T-cell (primary cell): Measurements from ENCODE around the gene USO1. TPM values are rescaled to one million over a fixed set of nuclear protein-coding genes. Genes with fewer than 3 reads are reported as not detected.
"Not testable (repeated sequence)": the region's sequence is repeated elsewhere in the genome, so short reads cannot be mapped to it uniquely, and the experiment has no call there.

Source experiments
- ATAC-seq, 4 experiments: fragments of 200-7000 bp in 3 of 4; fragments of 150-1000 bp in 1 of 4; cut with Tn5 transposase; replicated peaks in 1 of 4; 1 replicate in 3 of 4; 2 replicates in 1 of 4; pipeline ENCODE4 v1.10.0; 2021; ENCODE audit warnings: moderate library complexity in 3 of 4, mild to moderate bottlenecking in 2 of 4, moderate number of reproducible peaks in 1 of 4
- CTCF ChIA-PET, 2 donors: fragments of 300-600 bp; sonication (Branson Sonifier 250); formaldehyde crosslinking; loops; one replicate each; lab custom pipeline; 2022; ENCODE audit warnings: antibody characterized with exemption in 2 of 2; lab: Charles Lee
- POLR2A ChIA-PET, 2 donors: fragments of 300-600 bp; sonication (Branson Sonifier 250); formaldehyde crosslinking; loops; one replicate each; lab custom pipeline; 2022; ENCODE audit warnings: antibody characterized with exemption in 2 of 2; lab: Charles Lee
- DNase-seq, 35 experiments: peaks; one replicate each; pipeline versions ENCODE4 v3.0.0 to v3.0.0-alpha.2; 2013 to 2023
- H3K27ac ChIP-seq: one replicate; pipeline ENCODE4 v1.5.1; 2013; ENCODE audit warnings: low read length
- H3K27me3 ChIP-seq, 2 experiments: replicated peaks in 1 of 2; 1 replicate in 1 of 2; 2 replicates in 1 of 2; pipeline versions ENCODE4 v1.6.1 to v1.7.0; 2013; ENCODE audit warnings: low read length in 1 of 2, mixed read lengths in 1 of 2; ENCODE audit not compliant: control insufficient read depth in 2 of 2, insufficient read depth in 2 of 2; ENCODE audit errors: extremely low read depth in 1 of 2
- H3K36me3 ChIP-seq, 2 donors: 1 replicate in 1 of 2; 2 replicates in 1 of 2; pipeline versions ENCODE4 v1.6.1 to v1.7.0; 2013; ENCODE audit warnings: low read length in 1 of 2; ENCODE audit not compliant: control insufficient read depth in 2 of 2, insufficient read depth in 1 of 2; ENCODE audit errors: extremely low read depth in 1 of 2
- H3K4me1 ChIP-seq, 2 experiments: 1 replicate in 1 of 2; 2 replicates in 1 of 2; pipeline versions ENCODE4 v1.6.1 to v1.7.0; 2013; ENCODE audit warnings: low read length in 2 of 2, mixed read lengths in 1 of 2; ENCODE audit not compliant: insufficient read depth in 2 of 2, control insufficient read depth in 1 of 2; ENCODE audit errors: extremely low read depth in 1 of 2
- H3K4me3 ChIP-seq, 2 donors: 1 replicate in 1 of 2; 2 replicates in 1 of 2; pipeline versions ENCODE4 v1.5.1 to v1.7.0; 2013; ENCODE audit warnings: mild to moderate bottlenecking in 2 of 2, low read length in 1 of 2, moderate library complexity in 1 of 2; ENCODE audit not compliant: control insufficient read depth in 1 of 2; ENCODE audit errors: extremely low read depth in 1 of 2
- H3K9me3 ChIP-seq: 2 replicates; pipeline ENCODE4 v1.7.0; 2013
- H3K27ac Mint-ChIP-seq, 2 donors: one replicate each; pipeline ENCODE4 v1.8.0; 2020 to 2021; ENCODE audit warnings: mild to moderate bottlenecking in 2 of 2, mixed read lengths in 2 of 2
- H3K27me3 Mint-ChIP-seq, 2 donors: one replicate each; pipeline ENCODE4 v1.8.0; 2021 to 2022; ENCODE audit warnings: mixed read lengths in 2 of 2
- H3K36me3 Mint-ChIP-seq: one replicate; pipeline ENCODE4 v1.8.0; 2021; ENCODE audit warnings: mixed read lengths
- H3K4me1 Mint-ChIP-seq, 3 donors: one replicate each; pipeline ENCODE4 v1.8.0; 2020 to 2022; ENCODE audit warnings: mixed read lengths in 3 of 3, mild to moderate bottlenecking in 1 of 3
- H3K4me3 Mint-ChIP-seq, 3 donors: one replicate each; pipeline ENCODE4 v1.8.0; 2020 to 2022; ENCODE audit warnings: mild to moderate bottlenecking in 3 of 3, mixed read lengths in 3 of 3, moderate library complexity in 3 of 3
- H3K9me3 Mint-ChIP-seq, 3 donors: one replicate each; pipeline ENCODE4 v1.8.0; 2020 to 2022; ENCODE audit warnings: mixed read lengths in 3 of 3
- WGBS: methylation state at CpG from one replicate; pipeline ENCODE4 v1.1.5; 2013; ENCODE audit warnings: missing lambda C conversion rate; ENCODE audit not compliant: insufficient coverage; 5-methylcytosine and 5-hydroxymethylcytosine counted together
- total RNA-seq, 35 experiments: library from RNA in 6 of 35; stranded (reverse) in 6 of 35; fragments of 120-200 nt in 1 of 35; gene quantifications; one replicate each; pipeline versions ENCODE4 v1.2.1 to v1.2.4 and lab custom pipeline; 2013 to 2026

USO1 gene
- total RNA-seq, 5 donors from 2014 or later (not counting 1 experiment from before 2014, with no cell fraction given): 24.9 to 40.5 (median 34.6) TPM

DNA sequence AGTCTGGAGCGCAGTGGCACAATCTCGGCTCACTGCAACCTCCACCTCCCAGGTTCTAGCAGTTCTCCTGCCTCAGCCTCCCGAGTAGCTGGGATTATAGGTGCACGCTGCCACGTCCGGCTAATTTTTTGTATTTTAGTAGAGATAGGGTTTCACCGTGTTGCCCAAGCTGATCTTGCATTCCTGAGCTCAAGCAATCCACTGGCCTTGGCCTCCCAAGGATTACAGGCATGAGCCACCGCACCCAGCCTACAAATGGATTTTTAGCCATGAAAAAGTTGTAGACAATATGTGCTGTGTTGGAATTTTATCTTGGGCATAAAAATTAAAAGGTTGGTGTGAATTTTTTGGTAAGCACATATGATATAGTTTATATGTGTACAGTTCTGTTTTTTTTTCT, 81.7 kb downstream of the USO1 start:
- ATAC-seq: not testable (repeated sequence)
- 90% methylated on average over 6 of the region's 8 CpGs for WGBS
- CTCF ChIA-PET: interaction anchor here (0.6 to 0.7 kb wide), 2 partner anchors 17 to 858 kb away, joined by 3 to 4 read pairs; no protein-coding TSS in a partner anchor

DNA sequence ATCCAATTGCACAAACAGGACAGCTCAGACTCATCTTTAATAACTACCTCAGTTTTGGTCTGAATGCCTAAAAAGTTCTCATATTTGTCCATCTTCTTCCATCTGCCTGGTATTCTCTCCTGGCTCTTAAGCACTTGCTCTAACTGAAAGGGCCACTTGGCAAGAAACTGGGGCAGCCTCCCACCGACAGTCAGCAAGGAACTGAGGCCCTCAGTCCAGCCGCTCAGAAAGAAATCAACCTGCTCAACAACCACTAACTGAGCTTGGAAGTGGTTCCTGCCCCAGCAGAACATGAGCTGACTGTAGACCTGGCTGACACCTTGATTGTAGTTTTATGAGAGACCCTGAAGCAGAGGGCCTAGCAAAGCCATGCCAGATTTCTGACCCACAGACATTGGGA, 93.5 kb downstream of the USO1 start:
- no peaks in the 10 kb centered on the region for H3K27me3 Mint-ChIP-seq
- H3K9me3 Mint-ChIP-seq: no peaks in the 10 kb centered on the region
- no peak for DNase-seq
- Histone ChIP-seq H3K9me3 (no peaks in the 10 kb centered on the region), H3K4me1 (no peaks in the 10 kb centered on the region), H3K36me3 (peaks cover 0 to 28% of the 10 kb centered on the region in 2 donors), H3K4me3 (no peak overlapping the region), H3K27ac (no peak overlapping the region), H3K27me3 (no peaks in the 10 kb centered on the region)
- peaks cover 27% of the 10 kb centered on the region for H3K36me3 Mint-ChIP-seq
- no peaks in the 10 kb centered on the region for H3K4me1 Mint-ChIP-seq
- H3K27ac Mint-ChIP-seq: no peak overlapping the region
- no CpG with 5 or more reads among the region's 2 CpGs for WGBS
- H3K4me3 Mint-ChIP-seq: no peak overlapping the region
- no peak for ATAC-seq
- ChIA-PET POLR2A (interaction anchor here in 1 of 2 donors (0.6 to 0.7 kb wide), 2 partner anchors 9 to 36 kb away, joined by 3 to 5 read pairs; no protein-coding TSS in a partner anchor), CTCF (no interaction called here)

More for the DNA sequence above, 81.7 kb downstream of the USO1 start:
- not testable (repeated sequence) for H3K27ac ChIP-seq, H3K9me3 ChIP-seq, H3K4me3 Mint-ChIP-seq, H3K9me3 Mint-ChIP-seq, H3K27ac Mint-ChIP-seq, H3K27me3 Mint-ChIP-seq, DNase-seq, H3K27me3 ChIP-seq, H3K4me1 ChIP-seq, H3K4me1 Mint-ChIP-seq, H3K4me3 ChIP-seq
- peaks cover 37% of the 10 kb centered on the region for H3K36me3 Mint-ChIP-seq
- POLR2A ChIA-PET: interaction anchor here (0.6 kb wide), 2 partner anchors 272 to 322 kb away, joined by 4 to 6 read pairs; no protein-coding TSS in a partner anchor
- peaks cover 0 to 67% of the 10 kb centered on the region in 2 donors for H3K36me3 ChIP-seq

- no peak overlapping the region for H3K27ac ChIP-seq
- H3K9me3 Mint-ChIP-seq: no peaks in the 10 kb centered on the region
- H3K4me3 ChIP-seq: no peak overlapping the region
- ATAC-seq: no peak
- no peak overlapping the region for H3K4me3 Mint-ChIP-seq
- H3K27ac Mint-ChIP-seq: no peak overlapping the region
- peaks cover 23% of the 10 kb centered on the region for H3K36me3 Mint-ChIP-seq
- no peaks in the 10 kb centered on the region for H3K4me1 ChIP-seq
- CTCF ChIA-PET: no interaction called here
- no CpG with 5 or more reads among the region's 4 CpGs for WGBS
- POLR2A ChIA-PET: no interaction called here
- no peaks in the 10 kb centered on the region for H3K4me1 Mint-ChIP-seq
- no peak for DNase-seq
- no peaks in the 10 kb centered on the region for H3K9me3 ChIP-seq
- no peaks in the 10 kb centered on the region for H3K27me3 Mint-ChIP-seq
- no peaks in the 10 kb centered on the region for H3K27me3 ChIP-seq
- peaks cover 0 to 18% of the 10 kb centered on the region in 2 donors for H3K36me3 ChIP-seq
These were observed 94.7 kb downstream of the USO1 start for GRCh38 chr4:75819121-75819520.

DNA sequence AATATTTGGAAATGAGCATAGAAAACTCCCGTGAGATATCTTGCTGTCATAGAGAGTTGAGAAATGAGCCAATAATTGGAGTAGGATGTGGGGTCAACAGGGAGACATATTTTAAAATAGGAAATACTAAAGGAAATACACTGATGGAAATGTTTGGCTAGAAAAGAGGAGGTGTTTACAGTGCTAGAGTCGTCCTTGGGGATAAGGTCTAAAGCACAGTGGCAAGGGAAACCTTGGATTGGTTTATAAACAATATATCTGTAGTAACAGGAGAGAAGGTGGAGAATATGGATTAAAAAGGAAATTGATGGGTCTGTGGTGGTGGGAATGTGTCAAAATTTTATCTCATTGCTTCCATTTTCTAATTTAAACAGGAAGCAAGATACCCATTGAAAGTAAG, 95.8 kb downstream of the USO1 start:
- no peak overlapping the region for H3K4me3 ChIP-seq
- DNase-seq: no peak
- Mint-ChIP-seq H3K4me1 (no peaks in the 10 kb centered on the region), H3K27ac (no peak overlapping the region), H3K9me3 (no peaks in the 10 kb centered on the region), H3K36me3 (peaks cover 13% of the 10 kb centered on the region), H3K4me3 (no peak overlapping the region), H3K27me3 (no peaks in the 10 kb centered on the region)
- no peak for ATAC-seq
- H3K9me3 ChIP-seq: no peaks in the 10 kb centered on the region
- H3K27me3 ChIP-seq: no peaks in the 10 kb centered on the region
- CTCF ChIA-PET: no interaction called here
- no peaks in the 10 kb centered on the region for H3K4me1 ChIP-seq
- POLR2A ChIA-PET: no interaction called here
- H3K36me3 ChIP-seq: peaks cover 0 to 8% of the 10 kb centered on the region in 2 donors
- H3K27ac ChIP-seq: no peak overlapping the region
- 90% methylated on average over 2 of the region's 2 CpGs for WGBS

GRCh38 chr4:75820676-75821075, 96.3 kb downstream of the USO1 start:
- no peak overlapping the region for H3K27ac ChIP-seq
- H3K27me3 Mint-ChIP-seq: no peaks in the 10 kb centered on the region
- no peaks in the 10 kb centered on the region for H3K4me1 ChIP-seq
- ATAC-seq: no peak
- CTCF ChIA-PET: no interaction called here
- H3K4me1 Mint-ChIP-seq: no peaks in the 10 kb centered on the region
- H3K27ac Mint-ChIP-seq: no peak overlapping the region
- H3K36me3 ChIP-seq: peaks cover 0 to 5% of the 10 kb centered on the region in 2 donors
- POLR2A ChIA-PET: no interaction called here
- H3K9me3 ChIP-seq: no peaks in the 10 kb centered on the region
- no peak for DNase-seq
- no peak overlapping the region for H3K4me3 Mint-ChIP-seq
- peaks cover 8% of the 10 kb centered on the region for H3K36me3 Mint-ChIP-seq
- H3K4me3 ChIP-seq: no peak overlapping the region
- H3K9me3 Mint-ChIP-seq: no peaks in the 10 kb centered on the region
- WGBS: no CpG with 5 or more reads among the region's 3 CpGs
- H3K27me3 ChIP-seq: no peaks in the 10 kb centered on the region

DNA sequence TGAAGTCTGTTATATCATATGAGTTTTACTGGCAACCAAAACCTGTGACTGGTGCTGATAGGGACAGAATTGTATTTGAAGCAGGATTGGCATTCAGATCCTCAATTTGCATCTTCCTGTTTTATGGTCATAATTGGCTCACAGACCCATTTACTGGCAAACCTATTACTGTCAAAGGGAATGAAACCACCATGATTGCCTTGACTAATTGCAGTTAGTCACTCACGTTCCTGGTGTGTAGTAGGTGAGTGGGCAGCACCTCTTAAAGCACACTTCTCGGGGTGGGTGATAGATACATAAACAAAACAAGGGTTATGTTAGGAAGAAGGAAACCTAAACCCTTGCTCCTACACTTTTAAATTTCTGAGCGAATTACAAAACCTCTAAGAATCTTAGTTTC, 96.8 kb downstream of the USO1 start:
- Histone ChIP-seq H3K4me3 (no peak overlapping the region), H3K27me3 (no peaks in the 10 kb centered on the region), H3K27ac (no peak overlapping the region), H3K36me3 (peaks cover 0 to 5% of the 10 kb centered on the region in 2 donors), H3K4me1 (no peaks in the 10 kb centered on the region), H3K9me3 (no peaks in the 10 kb centered on the region)
- ChIA-PET POLR2A (no interaction called here), CTCF (no interaction called here)
- WGBS: no CpG with 5 or more reads among the region's 3 CpGs
- H3K27ac Mint-ChIP-seq: no peak overlapping the region
- H3K4me1 Mint-ChIP-seq: no peaks in the 10 kb centered on the region
- peaks cover 6% of the 10 kb centered on the region for H3K36me3 Mint-ChIP-seq
- no peak overlapping the region for H3K4me3 Mint-ChIP-seq
- ATAC-seq (no peak), DNase-seq (no peak)
- no peaks in the 10 kb centered on the region for H3K9me3 Mint-ChIP-seq
- H3K27me3 Mint-ChIP-seq: no peaks in the 10 kb centered on the region

- Histone ChIP-seq H3K4me3 (no peak overlapping the region), H3K9me3 (no peaks in the 10 kb centered on the region), H3K36me3 (no peaks in the 10 kb centered on the region), H3K27ac (no peak overlapping the region), H3K4me1 (no peaks in the 10 kb centered on the region), H3K27me3 (no peaks in the 10 kb centered on the region)
- Mint-ChIP-seq H3K4me3 (no peak overlapping the region), H3K27me3 (no peaks in the 10 kb centered on the region), H3K27ac (no peak overlapping the region), H3K9me3 (no peaks in the 10 kb centered on the region), H3K36me3 (peaks cover 4% of the 10 kb centered on the region), H3K4me1 (no peaks in the 10 kb centered on the region)
- ChIA-PET CTCF (no interaction called here), POLR2A (no interaction called here)
- 57% methylated on average over 1 of the region's 5 CpGs for WGBS
- DNase-seq: no peak
- ATAC-seq: no peak
These were observed 97.6 kb downstream of the USO1 start for GRCh38 chr4:75821966-75822365.
